ENCODE data around the gene PGM5. TPM values are rescaled to one million over a fixed set of nuclear protein-coding genes. Genes with fewer than 3 reads are reported as not detected.

PGM5 gene
- total RNA-seq, 1 experiment from 2014 or later: not detected

- Histone ChIP-seq H3K27ac (ENCODE audit: insufficient read length, low read depth, low read length) (no peak overlapping the region), H3K18ac (ENCODE audit: insufficient read length, low read depth, low read length) (no peak overlapping the region), H3K27me3 (ENCODE audit: insufficient read depth, low read length) (no peaks in the 10 kb centered on the region; the same call in 1 of the 2 replicates), H3K23ac (ENCODE audit: insufficient read length, low read depth, low read length) (no peak overlapping the region), H3K79me1 (ENCODE audit: insufficient read depth, low read depth, low read length, poor library complexity, severe bottlenecking) (no peaks in the 10 kb centered on the region), H2BK15ac (ENCODE audit: low read depth, low read length) (no peak overlapping the region), H2AFZ (ENCODE audit: low read length) (no peak overlapping the region), H3K79me2 (ENCODE audit: insufficient read depth, low read length) (no peaks in the 10 kb centered on the region), H2BK5ac (ENCODE audit: insufficient read length, low read length) (no peak overlapping the region), H4K8ac (replicated peaks; ENCODE audit: insufficient read length, low read depth, low read length) (no peak overlapping the region), H4K20me1 (ENCODE audit: control insufficient read depth, insufficient read depth, insufficient read length) (no peaks in the 10 kb centered on the region), H3T11ph (ENCODE audit: low read length) (no peak overlapping the region), H2AK5ac (ENCODE audit: insufficient read length, low read length) (no peak overlapping the region), H3K4ac (ENCODE audit: low read depth, low read length) (no peak overlapping the region), H3K56ac (ENCODE audit: insufficient read length, low read depth, low read length) (no peak overlapping the region), H3K23me2 (ENCODE audit: insufficient read length, low read depth, low read length, poor library complexity, severe bottlenecking) (no peaks in the 10 kb centered on the region), H2BK12ac (ENCODE audit: insufficient read length, low read depth, low read length) (no peak overlapping the region), H3K4me1 (ENCODE audit: insufficient read depth, low read length) (peaks cover 6% of the 10 kb centered on the region; the same call in 1 of the 2 replicates), H2BK120ac (ENCODE audit: low read depth, low read length, poor library complexity, severe bottlenecking) (no peak overlapping the region), H4K91ac (ENCODE audit: insufficient read length, low read depth, low read length) (no peak overlapping the region), H3K14ac (ENCODE audit: insufficient read depth, low read length) (no peak overlapping the region), H2BK20ac (ENCODE audit: low read depth, low read length, poor library complexity, severe bottlenecking) (no peak overlapping the region), H3K4me2 (ENCODE audit: insufficient read depth, insufficient read length, low read length) (no peak overlapping the region), H3K9me3 (ENCODE audit: control insufficient read depth, low read depth, low read length) (no peaks in the 10 kb centered on the region), H3K9ac (ENCODE audit: extremely low read depth, insufficient read length, low read length) (no peak overlapping the region), H4K5ac (ENCODE audit: insufficient read length, low read depth, low read length) (no peak overlapping the region)
- no peak overlapping the region for H3K27ac Mint-ChIP-seq
- peaks cover 21 to 28% of the 10 kb centered on the region in 2 experiments for H3K4me1 Mint-ChIP-seq
- H3K4me3 Mint-ChIP-seq: no peak overlapping the region
- no peaks in the 10 kb centered on the region for H3K36me3 Mint-ChIP-seq (ENCODE audit: insufficient read depth in 1 of 3, low read depth in 3 of 3)
- WGBS (ENCODE audit: extremely low coverage, insufficient read length, low lambda C conversion rate): no CpG with 5 or more reads among the region's 5 CpGs
- DNase-seq: no peak
- TF ChIP-seq CTCF (conservative IDR thresholded peaks at IDR 0.05): no peak
- no peaks in the 10 kb centered on the region for H3K9me3 Mint-ChIP-seq
- H3K27me3 Mint-ChIP-seq (ENCODE audit: low read depth): peaks cover 98% of the 10 kb centered on the region
Observed at GRCh38 chr9:68558545-68558944, 202.1 kb downstream of the PGM5 start.
